Upper lobe of left lung (tissue), 6 donors: ENCODE data around the gene YAE1. TPM values are rescaled to one million over a fixed set of nuclear protein-coding genes. Genes with fewer than 3 reads are reported as not detected.
A peak's percentile ranks its signal among the peaks of the same experiment; 100 is the strongest.

Experiments
- ATAC-seq, 2 donors: fragments of 200-7000 bp; cut with Tn5 transposase; one replicate each; pipeline ENCODE4 v1.9.1; 2022; ENCODE audit warnings: mild to moderate bottlenecking in 2 of 2, moderate library complexity in 2 of 2; ENCODE audit not compliant: low FRiP score in 2 of 2
- DNase-seq, 2 donors: peaks; one replicate each; pipeline ENCODE4 v3.0.0-alpha.2; 2019 to 2020
- H3K27ac ChIP-seq, 4 donors: fragments of 200-600 bp; sonication (generic); one replicate each; pipeline ENCODE4 v1.5.1; 2016 to 2019
- H3K27me3 ChIP-seq, 4 donors: fragments of 200-600 bp; sonication (generic); one replicate each; pipeline ENCODE4 v1.5.1; 2017 to 2019
- H3K36me3 ChIP-seq, 4 donors: fragments of 200-600 bp; sonication (generic); one replicate each; pipeline ENCODE4 v1.5.1; 2016 to 2019
- H3K4me1 ChIP-seq, 4 donors: fragments of 200-600 bp; sonication (generic); one replicate each; pipeline ENCODE4 v1.5.1; 2018 to 2019
- H3K4me3 ChIP-seq, 4 donors: fragments of 200-600 bp; sonication (generic); one replicate each; pipeline ENCODE4 v1.5.1; 2017 to 2019; ENCODE audit warnings: mild to moderate bottlenecking in 2 of 4, moderate library complexity in 1 of 4
- H3K9me3 ChIP-seq, 4 donors: fragments of 200-600 bp; sonication (generic); one replicate each; pipeline ENCODE4 v1.5.1; 2018 to 2019
- EP300 ChIP-seq, 4 donors: sonication (generic); formaldehyde crosslinking; IDR thresholded peaks; one replicate each; pipeline ENCODE4 v1.5.1; 2017; ENCODE audit warnings: antibody characterized with exemption in 4 of 4, control low read depth in 2 of 4
- POLR2A ChIP-seq, 4 donors: fragments of 450-650 bp; IDR thresholded peaks; one replicate each; pipeline ENCODE4 v1.5.1; 2016 to 2017; ENCODE audit warnings: antibody characterized with exemption in 4 of 4, mild to moderate bottlenecking in 2 of 4
- POLR2AphosphoS5 ChIP-seq, 2 donors: sonication (generic); formaldehyde crosslinking; IDR thresholded peaks; one replicate each; pipeline ENCODE4 v1.5.1; 2017; ENCODE audit warnings: antibody characterized with exemption in 2 of 2
- WGBS, 2 donors: methylation state at CpG; one replicate each; pipeline ENCODE4 v1.1.5; 2017 to 2018; 5-methylcytosine and 5-hydroxymethylcytosine counted together
- total RNA-seq, 6 donors: library from RNA; depleted of rRNA in 4 of 6; stranded (reverse); fragments of >200 nt in 4 of 6; gene quantifications; one replicate each; pipeline versions ENCODE4 v1.1.0 to v1.2.1, GENCODE V29; 2016 to 2021
- TF ChIP-seq, protein P1 (sequence below), 6 experiments: fragments of 450-650 bp in 4 of 6; fragments of 200-600 bp in 2 of 6; sonication (generic) in 2 of 6; IDR thresholded peaks; one replicate each; pipeline ENCODE4 v1.5.1; 2016 to 2019; ENCODE audit warnings: antibody characterized with exemption in 6 of 6
- donor health status: DM: no; HTN: no; CAD: no; lungs with moderate emphysema.
- donor health status: DM: no; HTN: yes; CAD: no; lungs with severe emphysema.

Gene YAE1
- total RNA-seq, 6 donors from 2014 or later, result 1.00 to 21.0 (median 13.2) TPM

DNA sequence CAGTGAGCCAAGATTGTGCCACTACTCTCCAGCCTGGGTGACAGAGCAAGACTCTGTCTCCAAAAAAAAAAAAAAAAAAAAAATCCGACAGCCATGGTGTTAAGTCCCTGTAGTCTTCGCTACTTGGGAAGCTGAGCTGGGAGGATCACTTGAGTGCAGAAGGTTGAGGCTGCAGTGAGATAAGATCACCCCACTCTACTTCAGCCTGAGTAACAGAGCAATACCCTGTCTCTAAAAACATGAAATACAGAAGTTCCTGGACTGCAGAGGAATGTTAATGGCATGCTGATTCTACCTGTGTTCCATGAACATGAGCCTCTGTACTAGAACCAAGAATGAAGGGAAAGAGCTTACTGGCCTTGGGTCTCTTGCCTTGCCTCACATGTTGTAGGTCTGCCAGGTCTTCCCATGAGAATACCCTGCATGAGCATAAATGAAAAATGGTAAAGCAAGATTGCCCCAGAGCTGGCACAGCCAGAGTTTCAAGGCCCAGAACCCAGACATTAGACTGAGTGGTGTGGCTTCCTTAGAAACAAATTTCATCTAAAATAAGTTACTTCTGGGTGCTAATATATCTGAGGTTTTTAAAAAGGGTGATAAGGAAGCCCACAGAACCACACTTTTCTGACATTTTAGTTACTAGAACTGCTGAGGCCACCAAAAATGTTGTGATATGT lies 8.6 kb downstream of the YAE1 start:
- no peak overlapping the region for H3K4me3 ChIP-seq
- 96 to 98% methylated on average over 2 of the region's 2 CpGs for WGBS, 2 donors
- DNase-seq (no peak), ATAC-seq (no peak)
- no peak for TF ChIP-seq POLR2AphosphoS5 (IDR thresholded peaks at IDR 0.05)
- no peak for TF ChIP-seq POLR2A (IDR thresholded peaks at IDR 0.05)
- no peak for TF ChIP-seq EP300 (IDR thresholded peaks at IDR 0.05)
- TF ChIP-seq, protein P1, sequence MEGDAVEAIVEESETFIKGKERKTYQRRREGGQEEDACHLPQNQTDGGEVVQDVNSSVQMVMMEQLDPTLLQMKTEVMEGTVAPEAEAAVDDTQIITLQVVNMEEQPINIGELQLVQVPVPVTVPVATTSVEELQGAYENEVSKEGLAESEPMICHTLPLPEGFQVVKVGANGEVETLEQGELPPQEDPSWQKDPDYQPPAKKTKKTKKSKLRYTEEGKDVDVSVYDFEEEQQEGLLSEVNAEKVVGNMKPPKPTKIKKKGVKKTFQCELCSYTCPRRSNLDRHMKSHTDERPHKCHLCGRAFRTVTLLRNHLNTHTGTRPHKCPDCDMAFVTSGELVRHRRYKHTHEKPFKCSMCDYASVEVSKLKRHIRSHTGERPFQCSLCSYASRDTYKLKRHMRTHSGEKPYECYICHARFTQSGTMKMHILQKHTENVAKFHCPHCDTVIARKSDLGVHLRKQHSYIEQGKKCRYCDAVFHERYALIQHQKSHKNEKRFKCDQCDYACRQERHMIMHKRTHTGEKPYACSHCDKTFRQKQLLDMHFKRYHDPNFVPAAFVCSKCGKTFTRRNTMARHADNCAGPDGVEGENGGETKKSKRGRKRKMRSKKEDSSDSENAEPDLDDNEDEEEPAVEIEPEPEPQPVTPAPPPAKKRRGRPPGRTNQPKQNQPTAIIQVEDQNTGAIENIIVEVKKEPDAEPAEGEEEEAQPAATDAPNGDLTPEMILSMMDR (IDR thresholded peaks at IDR 0.05), result no peak
- no peaks in the 10 kb centered on the region for H3K9me3 ChIP-seq
- peaks cover 0 to 40% (median 9%) of the 10 kb centered on the region in 4 donors for H3K36me3 ChIP-seq
- H3K4me1 ChIP-seq, result no peaks in the 10 kb centered on the region
- H3K27me3 ChIP-seq, result no peaks in the 10 kb centered on the region
- H3K27ac ChIP-seq, result no peak overlapping the region

GRCh38 chr7:39577229-39577874 lies 11.1 kb downstream of the YAE1 start:
- Histone ChIP-seq H3K27me3 (no peaks in the 10 kb centered on the region), H3K9me3 (no peaks in the 10 kb centered on the region), H3K27ac (no peak overlapping the region), H3K4me3 (no peak overlapping the region), H3K4me1 (peaks cover 0 to 8% (median 0%) of the 10 kb centered on the region in 4 donors), H3K36me3 (peaks cover 0 to 25% (median 7%) of the 10 kb centered on the region in 4 donors)
- WGBS, 2 donors, result 89 to 99% methylated on average over 9 to 27 of the region's 27 CpGs
- ATAC-seq (no peak), DNase-seq (peak in 1 of 2 donors; percentile 69)
- TF ChIP-seq, protein P1 (IDR thresholded peaks at IDR 0.05), result no peak
- no peak for TF ChIP-seq POLR2A (IDR thresholded peaks at IDR 0.05)

DNA sequence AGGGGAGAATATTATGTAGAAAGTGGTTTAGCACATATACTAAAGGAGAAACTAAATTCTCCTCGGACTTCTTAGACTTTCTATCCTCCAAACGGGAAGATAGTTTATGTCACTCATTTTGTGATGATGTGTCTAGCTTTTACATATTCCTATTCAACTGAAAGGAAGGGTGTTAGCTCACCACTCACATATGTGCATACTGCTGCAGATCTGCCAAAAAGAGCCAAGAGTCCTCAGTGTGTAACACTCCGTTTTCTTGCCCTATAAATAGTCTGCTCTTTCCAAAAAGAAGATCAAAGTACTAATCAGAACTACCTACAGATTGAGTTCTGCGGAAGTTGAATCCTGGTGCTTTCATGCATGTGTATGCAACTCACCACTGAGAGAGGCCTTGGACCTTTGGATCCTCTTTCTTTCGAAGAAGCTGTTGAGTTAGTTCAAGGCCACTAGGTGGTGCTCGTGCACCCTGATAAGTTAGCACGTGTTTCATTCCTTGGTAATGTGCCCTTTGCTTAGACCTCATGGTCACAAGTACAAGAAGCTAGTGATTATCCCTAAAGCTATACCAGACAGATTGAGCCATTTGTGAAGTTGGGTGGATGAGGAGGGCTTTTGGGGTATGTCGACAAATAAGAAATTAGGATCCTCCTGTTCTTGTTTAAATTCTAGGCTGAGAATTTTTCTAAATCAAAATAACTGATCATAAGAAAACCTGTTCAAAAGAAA lies 14.1 kb downstream of the YAE1 start:
- Histone ChIP-seq H3K4me3 (no peak overlapping the region), H3K4me1 (peaks cover 0 to 8% (median 0%) of the 10 kb centered on the region in 4 donors), H3K9me3 (no peaks in the 10 kb centered on the region), H3K36me3 (peaks cover 0 to 11% (median 0%) of the 10 kb centered on the region in 4 donors), H3K27me3 (no peaks in the 10 kb centered on the region), H3K27ac (no peak overlapping the region)
- peak in 1 of 2 donors; percentile 82 for DNase-seq
- ATAC-seq, result peak; percentile 85 to 95
- 19 to 23% methylated on average over 8 of the region's 8 CpGs for WGBS, 2 donors
- TF ChIP-seq, protein P1 (IDR thresholded peaks at IDR 0.05), result peak; percentile 73 to 92 (median 90)
- TF ChIP-seq POLR2A (IDR thresholded peaks at IDR 0.05), result no peak

DNA sequence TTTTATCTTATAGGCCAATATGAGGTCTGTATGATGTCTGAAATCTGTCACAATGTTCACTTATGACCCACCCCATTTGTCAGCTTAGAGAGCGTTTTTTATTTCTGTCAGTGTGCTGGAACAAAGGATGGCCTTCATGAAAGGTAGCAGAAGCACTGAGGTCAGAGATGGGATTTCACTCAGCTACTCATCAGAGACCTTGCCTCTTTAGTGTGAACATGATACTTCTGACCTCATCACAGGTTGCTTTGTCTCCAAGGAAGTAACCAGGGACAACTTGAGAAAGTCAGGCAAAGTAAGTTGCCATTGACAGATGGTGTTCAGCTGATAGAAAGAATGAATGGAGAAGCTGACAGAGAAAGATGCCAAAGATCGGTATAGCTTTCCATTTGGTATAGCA lies 16.3 kb downstream of the YAE1 start:
- no peaks in the 10 kb centered on the region for H3K9me3 ChIP-seq
- 82 to 98% methylated on average over 2 of the region's 2 CpGs for WGBS, 2 donors
- H3K27ac ChIP-seq, result no peak overlapping the region
- H3K27me3 ChIP-seq, result no peaks in the 10 kb centered on the region
- no peak for ATAC-seq
- TF ChIP-seq, protein P1 (IDR thresholded peaks at IDR 0.05), result no peak
- no peak for DNase-seq
- peaks cover 0 to 8% (median 0%) of the 10 kb centered on the region in 4 donors for H3K4me1 ChIP-seq
- H3K36me3 ChIP-seq, result peaks cover 0 to 8% (median 0%) of the 10 kb centered on the region in 4 donors
- no peak overlapping the region for H3K4me3 ChIP-seq
